ENCODE results near the gene EARS2.
A peak's percentile ranks its signal among the peaks of the same experiment; 100 is the strongest.
"Not testable (repeated sequence)": the region's sequence is repeated elsewhere in the genome, so short reads cannot be mapped to it uniquely, and the experiment has no call there.

Gene EARS2

GRCh38 chr16:23527961-23528643 is 29.0 kb downstream of the EARS2 start:
- no peak for DNase-seq
- no peak for ATAC-seq

- no peak for DNase-seq
- no peak for ATAC-seq
These were observed 32.3 kb downstream of the EARS2 start for GRCh38 chr16:23524886-23525285.

GRCh38 chr16:23523876-23524385 is 33.2 kb downstream of the EARS2 start:
- ATAC-seq (no peak), DNase-seq (no peak)

GRCh38 chr16:23523321-23523720 is 33.8 kb downstream of the EARS2 start:
- DNase-seq (no peak), ATAC-seq (no peak)

- no peak for DNase-seq
- no peak for ATAC-seq
These were observed 35.2 kb downstream of the EARS2 start for GRCh38 chr16:23521965-23522364.

GRCh38 chr16:23521037-23521743 is 36.0 kb downstream of the EARS2 start:
- DNase-seq (no peak), ATAC-seq (no peak)

- ATAC-seq = no peak
- DNase-seq = no peak
These were observed 36.6 kb downstream of the EARS2 start for GRCh38 chr16:23520500-23520899.

- DNase-seq = no peak
- no peak for ATAC-seq
These were observed 37.9 kb downstream of the EARS2 start for GRCh38 chr16:23519282-23519681.

- ATAC-seq (no peak), DNase-seq (no peak)
These were observed 38.7 kb downstream of the EARS2 start for GRCh38 chr16:23518435-23518891.

- DNase-seq = no peak
- ATAC-seq = no peak
These were observed 40.6 kb downstream of the EARS2 start for GRCh38 chr16:23516366-23517137.

GRCh38 chr16:23515881-23516280 is 41.3 kb downstream of the EARS2 start:
- DNase-seq (no peak), ATAC-seq (no peak)

- DNase-seq = peak; percentile 29
- ATAC-seq = peak; percentile 60
These were observed 42.6 kb downstream of the EARS2 start for GRCh38 chr16:23514381-23515152.

GRCh38 chr16:23512168-23512695 is 44.9 kb downstream of the EARS2 start:
- DNase-seq (no peak), ATAC-seq (no peak)

- ATAC-seq = no peak
- no peak for DNase-seq
These were observed 45.4 kb downstream of the EARS2 start for GRCh38 chr16:23511731-23512130.

- ATAC-seq, DNase-seq: not testable (repeated sequence)
These were observed 46.3 kb downstream of the EARS2 start for GRCh38 chr16:23510915-23511270.

- ATAC-seq (peak; percentile 93), DNase-seq (peak; percentile 84)
These were observed 46.8 kb downstream of the EARS2 start, which contains the start of gene GGA2 for GRCh38 chr16:23510164-23510914. Gene GGA2 (minus strand): TSS chr16:23510494. CDS start chr16:23510411, 83 bp downstream.

GRCh38 chr16:23509782-23510163 is 47.4 kb downstream of the EARS2 start:
- DNase-seq = peak; percentile 32
- ATAC-seq = no peak

GRCh38 chr16:23509441-23509754 is 47.8 kb downstream of the EARS2 start:
- no peak for DNase-seq
- ATAC-seq = no peak

- ATAC-seq (no peak), DNase-seq (no peak)
These were observed 48.3 kb downstream of the EARS2 start for GRCh38 chr16:23508589-23509440.

GRCh38 chr16:23506606-23506994 is 50.5 kb downstream of the EARS2 start:
- ATAC-seq (no peak), DNase-seq (no peak)
